ENCODE data around the gene CCDC12. TPM values are rescaled to one million over a fixed set of nuclear protein-coding genes. Genes with fewer than 3 reads are reported as not detected.

Gene CCDC12
- total and polyA plus RNA-seq, 2 of the 13 experiments (the other 11 are each of a cell fraction or from before 2014, with no cell fraction given) = 30.1 to 49.5 TPM

DNA sequence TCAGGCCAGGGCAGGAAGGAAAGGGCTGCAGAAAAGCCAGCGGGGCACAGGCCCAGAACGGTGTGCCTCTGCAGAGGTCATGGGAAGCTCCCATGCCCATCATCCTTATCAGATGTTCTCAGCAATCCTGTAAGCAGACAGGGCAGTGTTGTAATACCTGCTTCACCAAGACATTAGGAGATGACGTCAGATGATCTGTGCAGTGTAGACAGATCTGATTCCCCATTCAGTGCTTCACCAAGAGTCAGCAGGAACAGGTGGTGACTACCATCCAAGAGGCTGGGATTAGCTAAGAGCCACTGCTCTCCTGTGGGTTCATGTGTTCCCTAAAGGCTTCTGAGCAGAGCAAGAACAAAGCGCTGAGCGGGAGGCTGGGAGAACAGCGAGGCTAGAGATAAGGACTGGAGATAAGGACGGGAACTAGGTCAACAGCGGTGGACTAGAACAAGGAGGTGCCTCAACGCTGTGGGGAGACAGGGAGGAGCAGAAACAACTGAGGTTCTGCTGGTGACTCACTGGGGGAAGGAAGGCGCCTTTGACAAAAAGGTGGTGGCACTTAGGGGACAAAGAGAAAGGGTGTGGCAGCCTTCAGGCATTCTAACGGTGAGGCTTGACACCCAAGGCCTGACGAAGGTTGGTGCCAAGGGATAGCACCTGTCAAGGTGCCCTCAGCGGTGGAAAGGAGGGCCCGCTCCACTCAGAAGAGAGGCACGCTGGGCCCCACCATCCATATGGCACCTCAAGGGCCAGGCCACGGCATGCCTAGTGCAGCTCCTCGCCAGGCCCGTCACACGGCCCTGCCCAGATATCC lies 28.4 kb downstream of the CCDC12 start (continued):
- TF ChIP-seq, protein P1, sequence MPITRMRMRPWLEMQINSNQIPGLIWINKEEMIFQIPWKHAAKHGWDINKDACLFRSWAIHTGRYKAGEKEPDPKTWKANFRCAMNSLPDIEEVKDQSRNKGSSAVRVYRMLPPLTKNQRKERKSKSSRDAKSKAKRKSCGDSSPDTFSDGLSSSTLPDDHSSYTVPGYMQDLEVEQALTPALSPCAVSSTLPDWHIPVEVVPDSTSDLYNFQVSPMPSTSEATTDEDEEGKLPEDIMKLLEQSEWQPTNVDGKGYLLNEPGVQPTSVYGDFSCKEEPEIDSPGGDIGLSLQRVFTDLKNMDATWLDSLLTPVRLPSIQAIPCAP (CRISPR knock-in tag; IDR thresholded peaks at IDR 0.05; ENCODE audit: low read depth) = no peak
- TF ChIP-seq ZNF567 (CRISPR knock-in tag; IDR thresholded peaks at IDR 0.05; ENCODE audit: borderline replicate concordance) (no peak), MIXL1 (CRISPR knock-in tag; IDR thresholded peaks at IDR 0.05) (no peak), CTCF (CRISPR knock-in tag; IDR thresholded peaks at IDR 0.05) (no peak), GFI1 (CRISPR knock-in tag; IDR thresholded peaks at IDR 0.05; ENCODE audit: borderline replicate concordance) (no peak), NR2C2 (CRISPR knock-in tag; IDR thresholded peaks at IDR 0.05; ENCODE audit: borderline replicate concordance) (no peak; the same call in 1 of the 2 replicates), GABPB1 (CRISPR knock-in tag; IDR thresholded peaks at IDR 0.05) (peak; percentile 14; the same call in 1 of the 2 replicates), DMAP1 (CRISPR knock-in tag; IDR thresholded peaks at IDR 0.05) (no peak), FOXP1 (IDR thresholded peaks at IDR 0.05) (no peak), FOXP1 (CRISPR knock-in tag; IDR thresholded peaks at IDR 0.05) (peak; percentile 29; the same call in 1 of the 2 replicates), AKAP8 (CRISPR knock-in tag; IDR thresholded peaks at IDR 0.05) (no peak), RFX3 (CRISPR knock-in tag; IDR thresholded peaks at IDR 0.05) (no peak), MBD4 (IDR thresholded peaks at IDR 0.05; ENCODE audit: borderline replicate concordance, low read length) (no peak), GPN1 (CRISPR knock-in tag; IDR thresholded peaks at IDR 0.05; ENCODE audit: borderline replicate concordance) (no peak), ZFP37 (CRISPR knock-in tag; IDR thresholded peaks at IDR 0.05; ENCODE audit: borderline replicate concordance) (no peak), PHB2 (IDR thresholded peaks at IDR 0.05; ENCODE audit: partially characterized antibody) (no peak), SMYD3 (CRISPR knock-in tag; IDR thresholded peaks at IDR 0.05) (no peak), MAFG (CRISPR knock-in tag; IDR thresholded peaks at IDR 0.05) (no peak), ZMAT3 (CRISPR knock-in tag; conservative IDR thresholded peaks at IDR 0.05) (no peak), ATF5 (CRISPR knock-in tag; IDR thresholded peaks at IDR 0.05; ENCODE audit: low read depth) (no peak), POLR2AphosphoS5 (IDR thresholded peaks at IDR 0.05; ENCODE audit: low read depth, low read length) (no peak), ZBTB3 (CRISPR knock-in tag; IDR thresholded peaks at IDR 0.05; ENCODE audit: borderline replicate concordance, low read depth) (no peak)
- TF ChIP-seq, protein P2, sequence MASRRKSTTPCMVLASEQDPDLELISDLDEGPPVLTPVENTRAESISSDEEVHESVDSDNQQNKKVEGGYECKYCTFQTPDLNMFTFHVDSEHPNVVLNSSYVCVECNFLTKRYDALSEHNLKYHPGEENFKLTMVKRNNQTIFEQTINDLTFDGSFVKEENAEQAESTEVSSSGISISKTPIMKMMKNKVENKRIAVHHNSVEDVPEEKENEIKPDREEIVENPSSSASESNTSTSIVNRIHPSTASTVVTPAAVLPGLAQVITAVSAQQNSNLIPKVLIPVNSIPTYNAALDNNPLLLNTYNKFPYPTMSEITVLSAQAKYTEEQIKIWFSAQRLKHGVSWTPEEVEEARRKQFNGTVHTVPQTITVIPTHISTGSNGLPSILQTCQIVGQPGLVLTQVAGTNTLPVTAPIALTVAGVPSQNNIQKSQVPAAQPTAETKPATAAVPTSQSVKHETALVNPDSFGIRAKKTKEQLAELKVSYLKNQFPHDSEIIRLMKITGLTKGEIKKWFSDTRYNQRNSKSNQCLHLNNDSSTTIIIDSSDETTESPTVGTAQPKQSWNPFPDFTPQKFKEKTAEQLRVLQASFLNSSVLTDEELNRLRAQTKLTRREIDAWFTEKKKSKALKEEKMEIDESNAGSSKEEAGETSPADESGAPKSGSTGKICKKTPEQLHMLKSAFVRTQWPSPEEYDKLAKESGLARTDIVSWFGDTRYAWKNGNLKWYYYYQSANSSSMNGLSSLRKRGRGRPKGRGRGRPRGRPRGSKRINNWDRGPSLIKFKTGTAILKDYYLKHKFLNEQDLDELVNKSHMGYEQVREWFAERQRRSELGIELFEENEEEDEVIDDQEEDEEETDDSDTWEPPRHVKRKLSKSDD (CRISPR knock-in tag; IDR thresholded peaks at IDR 0.05; ENCODE audit: low read depth) = no peak
- TF ChIP-seq, protein P3, sequence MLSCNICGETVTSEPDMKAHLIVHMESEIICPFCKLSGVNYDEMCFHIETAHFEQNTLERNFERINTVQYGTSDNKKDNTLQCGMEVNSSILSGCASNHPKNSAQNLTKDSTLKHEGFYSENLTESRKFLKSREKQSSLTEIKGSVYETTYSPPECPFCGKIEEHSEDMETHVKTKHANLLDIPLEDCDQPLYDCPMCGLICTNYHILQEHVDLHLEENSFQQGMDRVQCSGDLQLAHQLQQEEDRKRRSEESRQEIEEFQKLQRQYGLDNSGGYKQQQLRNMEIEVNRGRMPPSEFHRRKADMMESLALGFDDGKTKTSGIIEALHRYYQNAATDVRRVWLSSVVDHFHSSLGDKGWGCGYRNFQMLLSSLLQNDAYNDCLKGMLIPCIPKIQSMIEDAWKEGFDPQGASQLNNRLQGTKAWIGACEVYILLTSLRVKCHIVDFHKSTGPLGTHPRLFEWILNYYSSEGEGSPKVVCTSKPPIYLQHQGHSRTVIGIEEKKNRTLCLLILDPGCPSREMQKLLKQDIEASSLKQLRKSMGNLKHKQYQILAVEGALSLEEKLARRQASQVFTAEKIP (CRISPR knock-in tag; IDR thresholded peaks at IDR 0.05; ENCODE audit: borderline replicate concordance) = no peak
